ENCODE data around the gene ABHD14A. TPM values are rescaled to one million over a fixed set of nuclear protein-coding genes. Genes with fewer than 3 reads are reported as not detected.

Gene ABHD14A
- total and polyA plus RNA-seq, 5 donors from 2014 or later: 12.7 to 137 (median 93.2) TPM

DNA sequence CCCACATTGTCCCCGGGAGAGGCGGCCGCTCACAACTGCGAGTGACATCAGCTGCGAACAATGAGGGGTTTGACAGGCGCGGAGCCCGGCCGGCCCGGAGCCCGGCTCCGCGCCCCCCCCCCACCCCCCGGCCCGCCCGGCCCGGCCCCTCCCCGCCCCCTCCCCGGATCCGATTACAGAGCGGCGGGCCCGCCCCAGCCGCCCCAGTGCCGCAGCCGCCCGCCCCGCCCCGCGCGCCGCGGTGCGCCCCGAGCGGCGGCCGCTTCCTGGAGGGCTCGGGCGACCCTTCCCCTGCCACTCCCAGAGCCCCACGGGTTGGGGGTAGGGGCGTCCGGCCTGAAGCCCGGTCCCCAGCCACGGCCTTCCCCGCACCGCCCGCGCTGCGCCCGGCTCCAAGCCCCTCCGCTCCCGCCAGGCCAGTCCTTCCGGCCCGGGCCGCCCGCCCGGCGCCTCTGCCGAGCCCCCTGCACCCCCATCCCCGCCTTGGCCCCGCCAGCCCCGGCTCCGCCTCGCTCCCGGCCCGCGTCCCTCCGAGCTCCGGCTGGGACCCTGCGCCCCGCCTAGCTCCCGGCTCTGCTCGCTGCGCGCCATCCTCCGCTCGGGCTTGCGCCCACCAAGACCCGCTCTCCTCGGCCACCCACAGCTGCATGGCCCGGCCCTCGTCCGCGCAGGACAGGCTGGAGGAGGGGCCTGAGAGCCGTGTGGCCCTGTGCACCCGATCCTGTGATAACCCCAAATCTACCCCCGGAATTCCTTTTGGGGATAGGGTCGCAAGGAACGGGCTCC lies 7.3 kb upstream of the ABHD14A start, which contains the start of gene PCBP4:
Gene PCBP4 (minus strand): TSS at position 71 of the 786 bp plus-strand sequence. CDS start 6,214 bp downstream, outside the sequence.
- H3K4me1 ChIP-seq (ENCODE audit: control insufficient read depth, insufficient read depth, low read length, poor library complexity, severe bottlenecking): peaks cover 24% of the 10 kb centered on the region
- H3K27ac Mint-ChIP-seq: peak within 1 kb of the TSS; percentile 71 to 87 (median 77)
- DNase-seq (peak; percentile 31 to 43 (median 35)), ATAC-seq (ENCODE audit: low read depth in 2 of 2) (peak; percentile 56 to 59)
- H3K27ac ChIP-seq (ENCODE audit: insufficient read depth, low read length, poor library complexity, severe bottlenecking): peak within 1 kb of the TSS; percentile 47
- no peaks in the 10 kb centered on the region for H3K36me3 ChIP-seq (ENCODE audit: control insufficient read depth, insufficient read depth, low read length)
- peaks cover 0 to 50% (median 14%) of the 10 kb centered on the region in 4 donors for H3K4me1 Mint-ChIP-seq
- no peaks in the 10 kb centered on the region for H3K9me3 ChIP-seq (ENCODE audit: control insufficient read depth in 2 of 2, low read length in 2 of 2)
- H3K9me3 Mint-ChIP-seq: no peaks in the 10 kb centered on the region
- no peaks in the 10 kb centered on the region for H3K27me3 ChIP-seq (ENCODE audit: control insufficient read depth, insufficient read depth, low read length)
- H3K4me3 ChIP-seq (ENCODE audit: low read depth, low read length): peak within 1 kb of the TSS; percentile 59
- H3K36me3 Mint-ChIP-seq: no peaks in the 10 kb centered on the region
- no peaks in the 10 kb centered on the region for H3K27me3 Mint-ChIP-seq
- peak within 1 kb of the TSS; percentile 86 to 97 (median 90) for H3K4me3 Mint-ChIP-seq

DNA sequence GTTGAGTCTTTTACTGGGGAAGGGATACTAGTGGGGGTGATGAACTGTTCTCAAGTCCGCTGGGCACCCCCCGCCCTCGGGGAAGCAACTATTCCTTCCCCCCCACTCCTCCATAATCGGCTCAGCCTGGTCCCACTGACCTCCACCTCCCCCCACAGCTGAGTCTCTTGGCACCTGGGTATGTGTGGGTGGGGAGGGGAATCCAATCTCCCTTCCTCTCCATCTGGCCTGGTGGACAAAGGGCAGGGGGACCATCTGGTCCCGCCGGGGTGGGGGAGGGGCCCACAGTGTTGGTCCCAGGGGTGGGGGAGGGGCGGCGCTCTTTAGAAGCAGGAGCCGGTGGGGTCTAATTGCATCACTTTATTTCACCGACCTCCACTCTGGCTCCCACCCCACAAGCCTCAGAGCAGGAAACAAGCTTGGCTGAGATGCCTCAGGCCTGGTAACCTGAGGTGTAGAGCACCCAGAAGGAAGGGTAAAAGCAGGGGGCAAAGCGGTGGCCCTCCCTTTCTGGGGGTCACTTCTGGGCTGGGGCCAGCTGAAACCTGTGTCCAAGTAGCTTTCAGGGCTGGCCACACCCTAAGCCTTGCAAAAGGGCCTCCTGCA lies 6.6 kb upstream of the ABHD14A start:
- H3K36me3 ChIP-seq (ENCODE audit: control insufficient read depth, insufficient read depth, low read length): no peaks in the 10 kb centered on the region
- no peaks in the 10 kb centered on the region for H3K36me3 Mint-ChIP-seq
- no peaks in the 10 kb centered on the region for H3K27me3 ChIP-seq (ENCODE audit: control insufficient read depth, insufficient read depth, low read length)
- no peak for ATAC-seq (ENCODE audit: low read depth in 2 of 2)
- H3K4me1 ChIP-seq (ENCODE audit: control insufficient read depth, insufficient read depth, low read length, poor library complexity, severe bottlenecking): peaks cover 26% of the 10 kb centered on the region
- peak overlapping the region; percentile 84 to 97 (median 90) for H3K4me3 Mint-ChIP-seq
- DNase-seq: no peak
- H3K27me3 Mint-ChIP-seq: no peaks in the 10 kb centered on the region
- H3K4me1 Mint-ChIP-seq: peaks cover 0 to 51% (median 14%) of the 10 kb centered on the region in 4 donors
- H3K9me3 Mint-ChIP-seq: no peaks in the 10 kb centered on the region
- H3K9me3 ChIP-seq (ENCODE audit: control insufficient read depth in 2 of 2, low read length in 2 of 2): no peaks in the 10 kb centered on the region
- no peak overlapping the region for H3K4me3 ChIP-seq (ENCODE audit: low read depth, low read length)
- H3K27ac Mint-ChIP-seq: peak overlapping the region; percentile 37 to 87 (median 71)
- peak overlapping the region; percentile 47 for H3K27ac ChIP-seq (ENCODE audit: insufficient read depth, low read length, poor library complexity, severe bottlenecking)

DNA sequence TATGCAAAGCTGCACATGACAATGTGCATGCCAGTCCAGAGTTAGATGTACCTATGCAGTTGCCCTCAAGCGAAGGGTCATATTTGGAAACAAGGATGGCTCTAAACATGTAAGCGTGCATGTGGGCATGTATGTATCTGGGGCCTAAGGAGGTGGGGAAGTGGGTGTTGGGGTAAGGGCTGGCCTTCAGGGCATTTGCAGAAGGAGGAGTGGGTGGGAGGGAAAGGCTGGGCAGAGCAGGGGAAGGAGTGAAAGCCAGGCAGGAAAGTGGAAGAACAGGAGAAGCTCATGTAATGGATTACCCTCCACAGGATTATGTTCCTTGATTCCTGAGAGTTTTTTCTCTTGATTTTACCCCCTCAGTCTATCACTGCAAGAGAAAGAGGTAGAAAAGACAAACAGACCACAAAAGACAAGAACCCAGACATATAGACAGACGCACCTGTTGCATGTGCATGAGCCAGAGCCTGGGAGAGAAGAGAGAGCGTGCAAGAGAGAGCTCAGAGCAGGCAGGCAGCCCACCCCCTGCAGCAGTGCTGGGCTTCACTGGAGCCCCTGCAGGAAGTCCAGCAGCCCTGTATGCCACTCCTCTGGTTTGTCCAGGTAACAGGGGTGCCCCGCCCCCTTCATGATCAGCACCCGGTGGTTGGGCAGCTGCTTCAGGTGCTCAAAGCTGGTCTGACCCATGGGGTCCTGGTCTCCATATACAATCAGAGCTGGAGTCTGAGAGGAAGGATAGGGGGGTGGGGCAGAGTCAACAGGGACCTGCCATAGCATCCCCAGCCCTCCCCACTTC lies 5.8 kb upstream of the ABHD14A start:
- H3K36me3 Mint-ChIP-seq: no peaks in the 10 kb centered on the region
- peak overlapping the region; percentile 66 to 97 (median 88) for H3K4me3 Mint-ChIP-seq
- Histone ChIP-seq H3K27ac (ENCODE audit: insufficient read depth, low read length, poor library complexity, severe bottlenecking) (no peak overlapping the region), H3K27me3 (ENCODE audit: control insufficient read depth, insufficient read depth, low read length) (no peaks in the 10 kb centered on the region), H3K4me1 (ENCODE audit: control insufficient read depth, insufficient read depth, low read length, poor library complexity, severe bottlenecking) (peaks cover 32% of the 10 kb centered on the region), H3K36me3 (ENCODE audit: control insufficient read depth, insufficient read depth, low read length) (no peaks in the 10 kb centered on the region), H3K9me3 (ENCODE audit: control insufficient read depth in 2 of 2, low read length in 2 of 2) (no peaks in the 10 kb centered on the region), H3K4me3 (ENCODE audit: low read depth, low read length) (no peak overlapping the region)
- peak overlapping the region; percentile 34 to 38 (median 37) for H3K27ac Mint-ChIP-seq
- H3K9me3 Mint-ChIP-seq: no peaks in the 10 kb centered on the region
- ATAC-seq (ENCODE audit: low read depth in 2 of 2) (no peak), DNase-seq (no peak)
- H3K4me1 Mint-ChIP-seq: peaks cover 3 to 56% (median 20%) of the 10 kb centered on the region in 4 donors
- peaks cover 2% of the 10 kb centered on the region for H3K27me3 Mint-ChIP-seq

DNA sequence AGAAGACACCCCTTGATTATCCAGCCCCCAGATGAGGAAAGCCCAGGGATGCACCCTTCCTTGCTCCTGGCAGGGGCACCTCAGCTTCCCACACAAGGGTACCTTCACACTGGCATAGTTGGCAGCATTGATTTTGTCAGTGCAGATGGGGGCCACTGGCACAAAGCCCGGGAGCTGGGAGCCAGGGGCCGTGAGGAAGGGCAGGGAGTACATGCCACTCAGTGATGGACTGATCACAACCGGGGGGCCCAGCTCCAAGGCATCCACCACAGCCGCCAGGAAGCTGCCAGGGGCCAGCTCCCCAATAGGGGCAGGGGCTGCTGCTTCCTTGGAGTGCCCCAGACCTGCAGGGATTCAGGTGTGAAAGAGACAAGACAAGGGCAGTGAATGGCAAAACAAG lies 5.0 kb upstream of the ABHD14A start:
- H3K4me1 Mint-ChIP-seq: peaks cover 4 to 57% (median 24%) of the 10 kb centered on the region in 4 donors

DNA sequence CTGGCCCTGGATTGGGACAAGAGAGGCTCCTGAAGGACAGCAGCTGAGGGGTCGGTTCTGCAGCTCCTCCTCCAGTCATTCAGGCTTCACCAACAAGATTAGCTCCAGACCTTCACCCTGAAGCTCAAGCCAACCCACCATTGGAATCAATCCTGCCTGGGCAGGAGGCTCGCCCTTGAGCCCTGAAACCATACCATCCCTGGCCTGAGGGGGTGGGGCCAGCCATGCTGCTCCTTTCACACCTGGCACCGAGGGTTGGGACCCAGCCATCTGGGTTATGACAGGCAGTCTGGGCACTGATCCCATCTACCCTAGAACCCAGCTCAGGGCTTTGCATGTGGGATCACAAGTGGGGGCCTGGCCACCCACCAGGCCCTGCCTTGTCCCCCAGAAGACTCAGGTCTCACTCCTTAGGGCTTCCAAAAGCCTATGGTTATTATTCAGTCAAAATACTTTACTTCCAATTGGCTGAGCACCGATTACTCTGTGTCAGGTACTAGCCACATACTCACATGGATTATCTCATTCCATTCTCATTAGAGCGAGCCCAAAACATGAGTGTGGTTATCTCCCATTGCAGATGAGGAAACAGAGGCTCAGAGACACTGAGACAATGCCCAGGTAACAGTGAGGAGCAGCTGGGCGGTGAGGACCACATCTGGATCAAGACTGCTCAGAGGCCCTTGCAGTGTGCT lies 4.1 kb upstream of the ABHD14A start:
- no peak for DNase-seq
- Histone ChIP-seq H3K27me3 (ENCODE audit: control insufficient read depth, insufficient read depth, low read length) (no peaks in the 10 kb centered on the region), H3K4me3 (ENCODE audit: low read depth, low read length) (no peak overlapping the region), H3K27ac (ENCODE audit: insufficient read depth, low read length, poor library complexity, severe bottlenecking) (no peak overlapping the region), H3K9me3 (ENCODE audit: control insufficient read depth in 2 of 2, low read length in 2 of 2) (no peaks in the 10 kb centered on the region), H3K4me1 (ENCODE audit: control insufficient read depth, insufficient read depth, low read length, poor library complexity, severe bottlenecking) (peaks cover 43% of the 10 kb centered on the region), H3K36me3 (ENCODE audit: control insufficient read depth, insufficient read depth, low read length) (no peaks in the 10 kb centered on the region)
- H3K36me3 Mint-ChIP-seq: no peaks in the 10 kb centered on the region
- H3K27me3 Mint-ChIP-seq: peaks cover 6% of the 10 kb centered on the region
- H3K4me1 Mint-ChIP-seq: peaks cover 7 to 54% (median 20%) of the 10 kb centered on the region in 4 donors
- H3K27ac Mint-ChIP-seq: peak overlapping the region in 1 of 3 donors; percentile 74
- peak overlapping the region in 2 of 4 donors; percentile 84 to 97 for H3K4me3 Mint-ChIP-seq
- H3K9me3 Mint-ChIP-seq: no peaks in the 10 kb centered on the region
- ATAC-seq (ENCODE audit: low read depth in 2 of 2): no peak

More for the DNA sequence above, 5.0 kb upstream of the ABHD14A start:
- no peaks in the 10 kb centered on the region for H3K36me3 ChIP-seq (ENCODE audit: control insufficient read depth, insufficient read depth, low read length)
- no peak for ATAC-seq (ENCODE audit: low read depth in 2 of 2)
- H3K27me3 ChIP-seq (ENCODE audit: control insufficient read depth, insufficient read depth, low read length): no peaks in the 10 kb centered on the region
- Mint-ChIP-seq H3K36me3 (no peaks in the 10 kb centered on the region), H3K9me3 (no peaks in the 10 kb centered on the region), H3K4me3 (peak overlapping the region in 2 of 4 donors; percentile 54 to 97), H3K27me3 (peaks cover 6% of the 10 kb centered on the region), H3K27ac (no peak overlapping the region)
- H3K27ac ChIP-seq (ENCODE audit: insufficient read depth, low read length, poor library complexity, severe bottlenecking): no peak overlapping the region
- H3K4me1 ChIP-seq (ENCODE audit: control insufficient read depth, insufficient read depth, low read length, poor library complexity, severe bottlenecking): peaks cover 40% of the 10 kb centered on the region
- H3K4me3 ChIP-seq (ENCODE audit: low read depth, low read length): no peak overlapping the region
- no peaks in the 10 kb centered on the region for H3K9me3 ChIP-seq (ENCODE audit: control insufficient read depth in 2 of 2, low read length in 2 of 2)
- DNase-seq: no peak

DNA sequence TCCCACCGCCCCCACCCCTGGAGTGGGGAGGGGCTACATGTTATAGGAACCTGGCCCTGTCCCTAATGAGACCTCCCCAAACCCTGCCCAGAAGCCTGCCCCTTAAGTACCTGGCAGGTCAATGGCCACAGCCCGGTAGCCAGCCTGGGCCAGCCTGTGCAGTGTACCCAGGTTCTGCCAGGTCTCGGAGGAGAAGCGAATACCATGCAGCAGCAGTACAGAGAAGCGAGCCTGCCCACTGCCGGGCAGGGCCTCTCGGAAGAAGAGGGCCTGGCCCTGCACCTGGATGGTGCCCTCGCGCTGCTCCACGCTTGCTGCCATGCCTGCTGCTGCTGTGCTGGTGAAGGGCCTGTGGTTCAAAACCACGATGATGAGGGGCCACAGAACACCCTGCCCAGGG lies 3.5 kb upstream of the ABHD14A start:
- no peaks in the 10 kb centered on the region for H3K27me3 ChIP-seq (ENCODE audit: control insufficient read depth, insufficient read depth, low read length)
- Mint-ChIP-seq H3K27me3 (peaks cover 6% of the 10 kb centered on the region), H3K27ac (peak overlapping the region in 2 of 3 donors; percentile 11 to 74), H3K36me3 (no peaks in the 10 kb centered on the region), H3K9me3 (no peaks in the 10 kb centered on the region), H3K4me1 (peaks cover 7 to 54% (median 20%) of the 10 kb centered on the region in 4 donors), H3K4me3 (peak overlapping the region; percentile 38 to 97 (median 76))
- DNase-seq (no peak), ATAC-seq (ENCODE audit: low read depth in 2 of 2) (no peak)
- H3K36me3 ChIP-seq (ENCODE audit: control insufficient read depth, insufficient read depth, low read length): no peaks in the 10 kb centered on the region
- H3K4me3 ChIP-seq (ENCODE audit: low read depth, low read length): no peak overlapping the region
- H3K9me3 ChIP-seq (ENCODE audit: control insufficient read depth in 2 of 2, low read length in 2 of 2): no peaks in the 10 kb centered on the region
- H3K4me1 ChIP-seq (ENCODE audit: control insufficient read depth, insufficient read depth, low read length, poor library complexity, severe bottlenecking): peaks cover 42% of the 10 kb centered on the region
- no peak overlapping the region for H3K27ac ChIP-seq (ENCODE audit: insufficient read depth, low read length, poor library complexity, severe bottlenecking)
